SK-N-SH treated with all-trans-retinoic acid at 6 μM for 48 hours (cell line): ENCODE measurements around the gene FAM163A.
"Not testable (repeated sequence)": the region's sequence is repeated elsewhere in the genome, so short reads cannot be mapped to it uniquely, and the experiment has no call there.

Source experiments
- ATAC-seq: fragments of 200-7000 bp; cut with Tn5 transposase; 3 replicates; pipeline ENCODE4 v1.9.1; 2020; ENCODE audit warnings: mild to moderate bottlenecking, moderate library complexity
- ARNTL ChIP-seq: fragments of 450-650 bp; formaldehyde crosslinking; IDR thresholded peaks from 2 replicates; pipeline ENCODE4 v1.5.0; 2020; ENCODE audit warnings: low read depth, mild to moderate bottlenecking, moderate library complexity, borderline replicate concordance
- BACH2 ChIP-seq: fragments of 250-450 bp; sonication (Bioruptor Pico); IDR thresholded peaks from 2 replicates; pipeline ENCODE4 v1.9.0; 2021; ENCODE audit warnings: mild to moderate bottlenecking, borderline replicate concordance
- CSDC2 ChIP-seq: fragments of 250-450 bp; sonication (Bioruptor Pico); IDR thresholded peaks from 2 replicates; pipeline ENCODE4 v1.5.0; 2020; ENCODE audit warnings: mild to moderate bottlenecking, moderate library complexity
- CSRNP3 ChIP-seq: fragments of 250-450 bp; sonication (Bioruptor Pico); IDR thresholded peaks from 2 replicates; pipeline ENCODE4 v1.5.1; 2021; ENCODE audit warnings: mild to moderate bottlenecking, moderate library complexity
- OSR1 ChIP-seq: fragments of 250-450 bp; sonication (Bioruptor Pico); IDR thresholded peaks from 2 replicates; pipeline ENCODE4 v1.8.0; 2022; ENCODE audit warnings: moderate library complexity, mild to moderate bottlenecking, inconsistent platforms
- PATZ1 ChIP-seq: fragments of 250-450 bp; sonication (Bioruptor Pico); IDR thresholded peaks from 2 replicates; pipeline ENCODE4 v1.8.0; 2020; ENCODE audit warnings: mild to moderate bottlenecking, moderate library complexity, borderline replicate concordance
- POU6F1 ChIP-seq: fragments of 250-450 bp; sonication (Bioruptor Pico); IDR thresholded peaks from 2 replicates; pipeline ENCODE4 v1.8.0; 2021; ENCODE audit warnings: low read depth, mild to moderate bottlenecking, moderate library complexity, borderline replicate concordance
- PPARA ChIP-seq: fragments of 250-450 bp; sonication (Bioruptor Pico); IDR thresholded peaks from 2 replicates; pipeline ENCODE4 v1.5.0; 2020; ENCODE audit warnings: mild to moderate bottlenecking, borderline replicate concordance
- RARB ChIP-seq: fragments of 250-450 bp; sonication (Bioruptor Pico); IDR thresholded peaks from 2 replicates; pipeline ENCODE4 v1.8.0; 2021; ENCODE audit warnings: mild to moderate bottlenecking, moderate library complexity
- SNAI2 ChIP-seq: fragments of 250-450 bp; sonication (Bioruptor Pico); IDR thresholded peaks from 2 replicates; pipeline ENCODE4 v1.5.0; 2020; ENCODE audit warnings: mild to moderate bottlenecking, moderate library complexity
- TCF4 ChIP-seq: fragments of 250-450 bp; sonication (Bioruptor Pico); IDR thresholded peaks from 2 replicates; pipeline ENCODE4 v1.8.0; 2021; ENCODE audit warnings: mild to moderate bottlenecking, moderate library complexity, borderline replicate concordance
- TOX ChIP-seq: fragments of 250-450 bp; sonication (Bioruptor Pico); IDR thresholded peaks from 2 replicates; pipeline ENCODE4 v1.8.0; 2021; ENCODE audit warnings: mild to moderate bottlenecking, moderate library complexity, borderline replicate concordance
- TSHZ2 ChIP-seq: fragments of 250-450 bp; sonication (Bioruptor Pico); IDR thresholded peaks from 2 replicates; pipeline ENCODE4 v1.5.0; 2020; ENCODE audit warnings: mild to moderate bottlenecking, moderate library complexity
- ZC3H10 ChIP-seq: fragments of 250-450 bp; sonication (Bioruptor Pico); IDR thresholded peaks from 2 replicates; pipeline ENCODE4 v1.5.1; 2021; ENCODE audit warnings: mild to moderate bottlenecking, moderate library complexity
- ZFP3 ChIP-seq: fragments of 250-450 bp; sonication (Bioruptor Pico); IDR thresholded peaks from 2 replicates; pipeline ENCODE4 v1.5.0; 2020; ENCODE audit warnings: mild to moderate bottlenecking, moderate library complexity
- ZFP30 ChIP-seq: fragments of 450-650 bp; formaldehyde crosslinking; IDR thresholded peaks from 2 replicates; pipeline ENCODE4 v1.5.0; 2022; ENCODE audit warnings: mild to moderate bottlenecking, moderate library complexity
- ZNF565 ChIP-seq: fragments of 450-650 bp; formaldehyde crosslinking; conservative IDR thresholded peaks from 2 replicates; pipeline ENCODE4 v1.5.0; 2020; ENCODE audit warnings: low read depth, mild to moderate bottlenecking, moderate library complexity
- ZNF8 ChIP-seq: fragments of 450-650 bp; formaldehyde crosslinking; IDR thresholded peaks from 2 replicates; pipeline ENCODE4 v1.5.0; 2020; ENCODE audit warnings: mild to moderate bottlenecking, moderate library complexity
- TF ChIP-seq, protein P1 (sequence below): fragments of 250-450 bp; sonication (Bioruptor Pico); IDR thresholded peaks from 2 replicates; pipeline ENCODE4 v1.5.1; 2020; ENCODE audit warnings: low read depth, mild to moderate bottlenecking, moderate library complexity

FAM163A gene

GRCh38 chr1:179803918-179804317, 60.8 kb downstream of the FAM163A start (continued):
- TF ChIP-seq TSHZ2 (CRISPR knock-in tag) (no peak), TCF4 (CRISPR knock-in tag) (no peak), ZFP30 (CRISPR knock-in tag) (no peak), ARNTL (no peak), BACH2 (no peak), TOX (CRISPR knock-in tag) (no peak)

GRCh38 chr1:179804417-179804816, 61.3 kb downstream of the FAM163A start:
- TF ChIP-seq ZNF8 = peak; percentile 84
- ATAC-seq = not testable (repeated sequence)

DNA sequence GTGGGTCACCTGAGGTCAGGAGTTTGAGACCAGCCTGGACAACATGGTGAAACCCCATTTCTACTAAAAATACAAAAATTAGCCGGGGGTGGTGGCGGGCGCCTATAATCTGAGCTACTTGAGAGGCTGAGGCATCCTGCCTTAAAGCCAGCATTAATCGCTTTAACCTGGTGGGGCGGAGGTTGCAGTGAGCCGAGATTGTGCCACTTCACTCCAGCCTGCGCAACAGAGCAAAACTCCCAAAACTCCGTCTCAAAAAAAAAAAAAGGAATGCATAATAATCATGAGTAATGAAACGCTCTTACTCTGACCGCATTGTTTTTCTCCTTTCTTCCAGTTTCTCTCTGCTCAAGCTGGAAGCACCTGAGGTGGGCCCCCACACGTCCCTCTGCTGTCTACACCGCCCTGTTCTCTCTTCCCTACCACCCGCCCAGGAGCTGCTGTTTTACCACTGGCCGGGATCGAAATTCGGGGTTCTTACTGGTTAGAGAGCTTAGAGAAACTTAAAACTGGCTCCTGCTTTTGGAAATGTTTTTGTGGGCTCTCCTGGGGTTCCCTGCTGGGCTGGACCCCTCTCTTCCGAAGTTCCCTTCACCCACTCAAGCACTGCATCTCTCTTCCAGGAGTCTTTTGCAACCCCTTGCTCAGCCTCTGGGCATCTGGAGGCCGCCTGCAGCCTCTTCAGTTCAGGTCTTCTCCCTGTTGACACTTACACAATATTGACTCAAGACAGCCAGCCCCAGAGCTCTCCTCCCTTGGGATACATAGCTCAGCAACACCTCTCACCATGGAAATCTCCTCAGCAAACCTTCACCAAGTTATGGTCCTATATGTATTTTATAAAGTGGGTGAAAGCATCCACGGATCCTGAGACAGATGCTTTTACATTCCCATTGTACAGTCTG, 62.5 kb downstream of the FAM163A start:
- no peak for ATAC-seq
- TF ChIP-seq POU6F1 (CRISPR knock-in tag) (no peak), TCF4 (CRISPR knock-in tag) (no peak), BACH2 (no peak), PPARA (CRISPR knock-in tag) (no peak), ZFP3 (CRISPR knock-in tag) (no peak), ZFP30 (CRISPR knock-in tag) (no peak), ZC3H10 (no peak), OSR1 (CRISPR knock-in tag) (no peak), RARB (no peak), TOX (CRISPR knock-in tag) (no peak)
- TF ChIP-seq, protein P1, sequence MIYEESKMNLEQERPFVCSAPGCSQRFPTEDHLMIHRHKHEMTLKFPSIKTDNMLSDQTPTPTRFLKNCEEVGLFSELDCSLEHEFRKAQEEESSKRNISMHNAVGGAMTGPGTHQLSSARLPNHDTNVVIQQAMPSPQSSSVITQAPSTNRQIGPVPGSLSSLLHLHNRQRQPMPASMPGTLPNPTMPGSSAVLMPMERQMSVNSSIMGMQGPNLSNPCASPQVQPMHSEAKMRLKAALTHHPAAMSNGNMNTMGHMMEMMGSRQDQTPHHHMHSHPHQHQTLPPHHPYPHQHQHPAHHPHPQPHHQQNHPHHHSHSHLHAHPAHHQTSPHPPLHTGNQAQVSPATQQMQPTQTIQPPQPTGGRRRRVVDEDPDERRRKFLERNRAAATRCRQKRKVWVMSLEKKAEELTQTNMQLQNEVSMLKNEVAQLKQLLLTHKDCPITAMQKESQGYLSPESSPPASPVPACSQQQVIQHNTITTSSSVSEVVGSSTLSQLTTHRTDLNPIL (CRISPR knock-in tag) = no peak

- no peak for ATAC-seq
- TF ChIP-seq CSDC2 (CRISPR knock-in tag) (no peak), ZNF8 (no peak), PATZ1 (no peak), CSRNP3 (CRISPR knock-in tag) (no peak), TCF4 (CRISPR knock-in tag) (no peak), SNAI2 (CRISPR knock-in tag) (no peak), ZNF565 (CRISPR knock-in tag) (no peak), OSR1 (CRISPR knock-in tag) (no peak), PPARA (CRISPR knock-in tag) (no peak)
These were observed 63.2 kb downstream of the FAM163A start for GRCh38 chr1:179806333-179806732.
